ENCODE results near the gene L3MBTL2.

Gene L3MBTL2

DNA sequence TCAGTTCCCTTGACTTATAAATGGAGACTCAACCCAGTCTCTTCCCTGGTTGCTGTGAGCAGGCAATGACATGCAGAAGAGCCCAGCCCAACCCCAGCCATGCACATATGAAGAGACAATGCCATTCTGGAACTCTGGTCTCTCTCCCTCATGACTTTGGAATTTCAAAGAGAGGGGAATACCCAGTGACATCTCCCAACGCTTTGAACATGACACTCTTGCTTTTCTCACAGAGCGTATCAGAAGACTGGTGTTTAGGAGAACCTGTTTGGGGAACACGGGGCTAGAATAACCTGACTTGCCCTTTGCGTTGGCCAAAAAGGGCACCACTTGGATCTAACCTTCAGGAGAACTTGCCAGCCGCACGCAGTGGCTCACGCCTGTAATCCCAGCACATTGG is 68.0 kb downstream of the L3MBTL2 start:
- no peak for DNase-seq (ENCODE audit: low spot score)

DNA sequence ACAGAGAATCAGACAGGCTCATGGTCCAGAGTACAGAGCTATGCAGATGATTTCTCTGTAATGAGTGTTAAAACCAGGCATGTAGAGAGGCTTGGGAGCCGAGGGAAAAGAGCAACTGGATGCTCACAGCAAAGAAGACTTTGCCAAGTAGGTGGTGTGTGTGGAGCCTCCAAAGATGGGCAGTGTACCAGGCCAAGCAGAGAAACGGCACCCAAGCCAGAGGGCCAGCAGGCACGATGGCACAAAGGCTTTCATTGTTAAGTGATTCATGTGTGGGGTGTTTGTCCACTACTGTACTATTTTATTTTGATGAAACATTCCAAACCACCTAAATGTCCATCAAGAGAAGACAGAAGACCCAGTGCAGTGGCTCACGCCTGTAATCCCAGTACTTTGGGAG is 69.7 kb downstream of the L3MBTL2 start:
- no peak for DNase-seq (ENCODE audit: low spot score)

DNA sequence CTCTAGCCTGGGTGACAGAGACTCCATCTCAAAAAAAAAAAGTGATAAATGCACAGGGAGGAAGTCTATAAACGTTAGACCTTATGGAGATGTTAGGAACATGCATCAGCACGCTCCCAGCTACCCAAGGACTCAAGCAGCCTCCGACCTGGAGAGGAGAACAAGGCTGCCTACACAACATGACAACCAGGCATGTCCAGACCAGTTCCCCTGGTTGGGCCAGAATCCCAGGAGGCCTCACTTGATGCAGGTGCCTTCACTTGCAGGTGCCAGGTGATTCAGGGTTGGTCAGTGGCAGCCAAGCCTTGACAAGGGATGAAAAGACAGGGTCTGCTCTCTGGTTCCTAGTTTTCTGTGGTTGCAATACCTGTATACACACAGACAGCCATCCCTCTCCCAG is 75.0 kb downstream of the L3MBTL2 start:
- DNase-seq (ENCODE audit: low spot score), result no peak

DNA sequence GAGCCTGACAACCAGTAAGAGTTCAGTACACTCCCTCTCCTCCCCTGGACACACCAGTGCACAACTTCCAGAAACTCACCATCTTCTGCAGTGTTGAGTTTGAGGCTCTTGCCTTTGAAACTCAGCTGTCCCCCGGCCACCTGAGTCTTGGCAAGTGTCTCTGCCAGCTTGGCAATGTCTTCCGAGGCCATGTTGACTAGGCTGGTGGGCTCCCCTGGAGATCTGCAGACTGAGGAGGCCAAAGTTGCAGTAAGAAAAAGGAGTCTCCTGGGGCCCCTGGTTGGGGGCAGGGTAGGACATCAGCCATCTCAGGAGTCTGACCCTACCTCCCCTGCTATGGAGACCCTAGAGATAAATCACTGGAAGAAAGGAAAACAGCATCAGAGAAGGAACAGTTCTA is 75.7 kb downstream of the L3MBTL2 start:
- no peak for DNase-seq (ENCODE audit: low spot score)

All from kidney capillary endothelial cell (primary cell).